Measurements from ENCODE around the gene NR3C2.
A peak's percentile ranks its signal among the peaks of the same experiment; 100 is the strongest.
"Not testable (repeated sequence)": the region's sequence is repeated elsewhere in the genome, so short reads cannot be mapped to it uniquely, and the experiment has no call there.

NR3C2 gene

GRCh38 chr4:148211533-148211932 is 230.7 kb downstream of the NR3C2 start:
- DNase-seq: no peak

- no peak for DNase-seq
Measured at GRCh38 chr4:148210661-148211060, 231.6 kb downstream of the NR3C2 start.

- DNase-seq: peak; percentile 0
Measured at GRCh38 chr4:148207068-148207467, 235.1 kb downstream of the NR3C2 start.

- DNase-seq: no peak
Measured at GRCh38 chr4:148205476-148205875, 236.7 kb downstream of the NR3C2 start.

GRCh38 chr4:148204892-148205291 is 237.3 kb downstream of the NR3C2 start:
- DNase-seq: no peak

GRCh38 chr4:148204171-148204570 is 238.0 kb downstream of the NR3C2 start:
- no peak for DNase-seq

- no peak for DNase-seq
Measured at GRCh38 chr4:148203056-148203898, 238.9 kb downstream of the NR3C2 start.

- no peak for DNase-seq
Measured at GRCh38 chr4:148200960-148201359, 241.3 kb downstream of the NR3C2 start.

- DNase-seq: no peak
Measured at GRCh38 chr4:148196164-148196563, 246.1 kb downstream of the NR3C2 start.

- no peak for DNase-seq
Measured at GRCh38 chr4:148192526-148192925, 249.7 kb downstream of the NR3C2 start.

- not testable (repeated sequence) for DNase-seq
Measured at GRCh38 chr4:148187454-148188222, 254.6 kb downstream of the NR3C2 start.

GRCh38 chr4:148184922-148185321 is 257.3 kb downstream of the NR3C2 start:
- DNase-seq: no peak

GRCh38 chr4:148182230-148182911 is 259.8 kb downstream of the NR3C2 start:
- DNase-seq: no peak

GRCh38 chr4:148173397-148174017 is 268.7 kb downstream of the NR3C2 start:
- DNase-seq: no peak

- DNase-seq: no peak
Measured at GRCh38 chr4:148171596-148171995, 270.6 kb downstream of the NR3C2 start.

GRCh38 chr4:148170408-148171365 is 271.5 kb downstream of the NR3C2 start:
- DNase-seq: no peak

- DNase-seq: no peak
Measured at GRCh38 chr4:148166132-148166591, 276.1 kb downstream of the NR3C2 start.

- no peak for DNase-seq
Measured at GRCh38 chr4:148164557-148164956, 277.7 kb downstream of the NR3C2 start.

- no peak for DNase-seq
Measured at GRCh38 chr4:148162991-148163390, 279.2 kb downstream of the NR3C2 start.

- DNase-seq: no peak
Measured at GRCh38 chr4:148162519-148162918, 279.7 kb downstream of the NR3C2 start.

GRCh38 chr4:148161601-148162000 is 280.6 kb downstream of the NR3C2 start:
- DNase-seq: no peak

GRCh38 chr4:148159793-148160192 is 282.4 kb downstream of the NR3C2 start:
- DNase-seq: no peak

Measured in activated CD4-positive, alpha-beta T cell treated with anti-CD3 and anti-CD28 coated beads, Interleukin-2, amount 50 U/mL, for 16 hours (primary cell).